Measurements from ENCODE around the gene IP6K1.

IP6K1 gene

DNA sequence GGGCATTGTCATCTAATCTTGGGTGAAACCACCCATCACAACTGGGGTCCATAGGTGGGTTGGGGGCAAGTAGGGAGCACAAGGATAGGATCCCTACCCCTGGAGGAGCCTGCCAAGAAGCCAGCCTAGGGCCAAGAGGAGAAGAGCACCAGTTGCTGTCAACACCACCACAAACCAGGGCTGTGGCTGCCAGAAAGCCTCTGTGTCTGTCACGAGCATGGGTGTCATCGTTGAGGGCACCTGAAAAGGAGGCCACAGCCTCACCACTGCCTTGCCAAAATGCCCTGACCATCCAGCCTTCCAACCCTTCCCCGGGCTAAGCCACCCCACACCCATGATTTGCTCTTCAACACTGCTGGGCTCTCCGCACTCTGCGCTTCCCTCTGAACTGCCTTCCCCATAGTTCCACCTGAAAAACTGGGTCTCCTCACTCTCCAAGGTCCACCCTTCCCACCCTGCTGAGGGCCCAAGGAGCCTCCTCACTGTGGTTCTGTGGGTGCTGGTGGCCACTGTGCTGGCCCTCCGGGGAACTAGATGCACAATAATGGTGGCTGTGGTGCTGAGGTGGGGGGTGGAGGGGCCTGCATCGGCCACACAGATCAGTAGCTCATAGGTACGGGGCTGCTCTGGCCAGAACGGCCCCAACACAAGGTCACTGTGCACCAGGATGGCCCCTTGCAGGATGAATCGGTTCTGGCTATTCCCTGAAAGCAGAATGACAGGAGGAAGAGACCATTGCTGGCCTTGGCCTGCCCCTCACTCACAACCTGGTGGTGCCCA is 6.2 kb upstream of the IP6K1 start:
- H3K36me3 ChIP-seq (ENCODE audit: insufficient read depth, low read length) = no peaks in the 10 kb centered on the region
- H3K4me3 ChIP-seq (ENCODE audit: low read depth, low read length, poor library complexity, severe bottlenecking) = no peak overlapping the region
- no peak overlapping the region for H3K27ac ChIP-seq (ENCODE audit: low read depth, low read length, poor library complexity, severe bottlenecking)
- H4K20me1 ChIP-seq (ENCODE audit: insufficient read depth, low read length) = no peaks in the 10 kb centered on the region
- no peaks in the 10 kb centered on the region for H3K9me3 ChIP-seq (ENCODE audit: low read length)
- TF ChIP-seq, protein P1, sequence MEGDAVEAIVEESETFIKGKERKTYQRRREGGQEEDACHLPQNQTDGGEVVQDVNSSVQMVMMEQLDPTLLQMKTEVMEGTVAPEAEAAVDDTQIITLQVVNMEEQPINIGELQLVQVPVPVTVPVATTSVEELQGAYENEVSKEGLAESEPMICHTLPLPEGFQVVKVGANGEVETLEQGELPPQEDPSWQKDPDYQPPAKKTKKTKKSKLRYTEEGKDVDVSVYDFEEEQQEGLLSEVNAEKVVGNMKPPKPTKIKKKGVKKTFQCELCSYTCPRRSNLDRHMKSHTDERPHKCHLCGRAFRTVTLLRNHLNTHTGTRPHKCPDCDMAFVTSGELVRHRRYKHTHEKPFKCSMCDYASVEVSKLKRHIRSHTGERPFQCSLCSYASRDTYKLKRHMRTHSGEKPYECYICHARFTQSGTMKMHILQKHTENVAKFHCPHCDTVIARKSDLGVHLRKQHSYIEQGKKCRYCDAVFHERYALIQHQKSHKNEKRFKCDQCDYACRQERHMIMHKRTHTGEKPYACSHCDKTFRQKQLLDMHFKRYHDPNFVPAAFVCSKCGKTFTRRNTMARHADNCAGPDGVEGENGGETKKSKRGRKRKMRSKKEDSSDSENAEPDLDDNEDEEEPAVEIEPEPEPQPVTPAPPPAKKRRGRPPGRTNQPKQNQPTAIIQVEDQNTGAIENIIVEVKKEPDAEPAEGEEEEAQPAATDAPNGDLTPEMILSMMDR (IDR thresholded peaks at IDR 0.05; ENCODE audit: low read length) = no peak
- TF ChIP-seq EZH2 (IDR thresholded peaks at IDR 0.05; ENCODE audit: borderline replicate concordance, low read length) = no peak
- H3K79me2 ChIP-seq (ENCODE audit: insufficient read depth, low read length) = no peaks in the 10 kb centered on the region
- H3K27me3 ChIP-seq (ENCODE audit: insufficient read depth, low read length) = no peaks in the 10 kb centered on the region; the same call in 1 of the 2 replicates
- no peaks in the 10 kb centered on the region for H3K9me2 ChIP-seq (ENCODE audit: low read depth, low read length)
- no peak overlapping the region for H3K9ac ChIP-seq (ENCODE audit: low read length)
- H3K4me2 ChIP-seq (ENCODE audit: low read length) = no peak overlapping the region
- no peak overlapping the region for H2AFZ ChIP-seq (ENCODE audit: low read length)
- no peaks in the 10 kb centered on the region for H3F3A ChIP-seq (ENCODE audit: insufficient read depth, low read length)
- H3K4me1 ChIP-seq (ENCODE audit: insufficient read depth, low read length, severe bottlenecking) = peaks cover 7% of the 10 kb centered on the region

DNA sequence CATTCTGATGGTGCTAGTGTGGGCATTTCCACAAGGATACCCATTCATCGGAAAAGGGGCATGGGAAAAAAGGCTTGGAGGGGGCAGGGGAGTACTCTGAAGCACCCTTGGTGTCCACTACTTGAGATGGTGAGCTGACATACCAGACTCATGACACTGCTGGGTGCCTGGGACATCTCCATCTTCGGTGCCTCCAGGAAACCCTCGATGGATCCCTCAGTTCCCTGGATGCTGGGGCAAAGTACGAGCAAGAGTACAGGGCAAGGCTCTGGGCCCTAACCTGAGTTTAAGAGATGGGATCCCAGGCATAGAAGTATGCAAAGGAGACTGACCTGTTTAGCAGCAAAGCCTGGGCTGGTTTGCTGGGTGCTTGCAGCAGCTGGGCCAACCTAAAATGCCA is 5.2 kb upstream of the IP6K1 start:
- Histone ChIP-seq H3K36me3 (ENCODE audit: insufficient read depth, low read length) (no peaks in the 10 kb centered on the region), H3K4me1 (ENCODE audit: insufficient read depth, low read length, severe bottlenecking) (peaks cover 14% of the 10 kb centered on the region), H3K9ac (ENCODE audit: low read length) (no peak overlapping the region), H2AFZ (ENCODE audit: low read length) (no peak overlapping the region), H3K4me3 (ENCODE audit: low read depth, low read length, poor library complexity, severe bottlenecking) (no peak overlapping the region), H3K27me3 (ENCODE audit: insufficient read depth, low read length) (no peaks in the 10 kb centered on the region; the same call in 1 of the 2 replicates), H3K79me2 (ENCODE audit: insufficient read depth, low read length) (no peaks in the 10 kb centered on the region), H3K27ac (ENCODE audit: low read depth, low read length, poor library complexity, severe bottlenecking) (no peak overlapping the region), H3K4me2 (ENCODE audit: low read length) (no peak overlapping the region), H3K9me2 (ENCODE audit: low read depth, low read length) (no peaks in the 10 kb centered on the region), H4K20me1 (ENCODE audit: insufficient read depth, low read length) (no peaks in the 10 kb centered on the region), H3K9me3 (ENCODE audit: low read length) (no peaks in the 10 kb centered on the region), H3F3A (ENCODE audit: insufficient read depth, low read length) (no peaks in the 10 kb centered on the region)
- TF ChIP-seq EZH2 (IDR thresholded peaks at IDR 0.05; ENCODE audit: borderline replicate concordance, low read length) = no peak
- TF ChIP-seq, protein P1 (IDR thresholded peaks at IDR 0.05; ENCODE audit: low read length) = no peak

DNA sequence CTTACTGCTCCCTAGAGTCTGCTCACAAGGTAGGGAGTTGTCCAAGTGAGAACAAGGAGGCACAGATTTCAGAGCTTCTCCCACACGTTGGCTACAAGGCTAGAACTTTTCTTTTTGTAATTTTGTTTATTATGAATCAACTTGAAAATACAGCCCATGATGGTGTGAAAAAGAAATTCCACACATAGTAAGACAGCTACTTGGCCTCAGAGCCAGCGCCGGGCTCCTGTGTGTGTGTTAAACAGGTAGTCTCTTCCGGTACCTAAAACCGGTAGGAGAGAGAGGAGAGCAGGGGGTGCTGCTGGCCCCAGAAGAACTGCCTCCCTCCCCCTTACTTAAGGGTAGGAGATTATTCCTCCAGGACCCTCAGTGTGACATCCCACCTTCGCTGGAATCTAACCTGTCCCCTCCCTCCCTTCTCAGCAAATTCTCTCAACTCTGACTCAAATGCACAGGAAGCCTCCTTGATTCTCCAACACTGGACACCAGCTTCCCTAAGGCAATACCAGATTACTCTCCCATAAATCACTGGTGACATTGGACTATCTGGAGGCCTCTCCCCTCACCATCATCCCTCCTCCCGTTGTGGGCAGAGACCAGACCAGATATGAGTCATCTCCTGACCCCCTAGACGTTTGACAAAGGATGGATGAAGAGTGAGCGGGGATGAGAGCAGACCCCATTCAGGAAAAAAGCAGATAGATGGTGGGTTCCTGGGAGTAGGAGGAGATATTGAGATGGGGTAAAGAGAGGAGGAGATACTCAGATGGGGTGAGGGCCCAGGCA is 4.5 kb upstream of the IP6K1 start:
- Histone ChIP-seq H3K27ac (ENCODE audit: low read depth, low read length, poor library complexity, severe bottlenecking) (no peak overlapping the region), H3K4me2 (ENCODE audit: low read length) (no peak overlapping the region), H3K79me2 (ENCODE audit: insufficient read depth, low read length) (no peaks in the 10 kb centered on the region), H3K4me1 (ENCODE audit: insufficient read depth, low read length, severe bottlenecking) (peaks cover 14% of the 10 kb centered on the region), H2AFZ (ENCODE audit: low read length) (no peak overlapping the region), H3K4me3 (ENCODE audit: low read depth, low read length, poor library complexity, severe bottlenecking) (no peak overlapping the region), H3F3A (ENCODE audit: insufficient read depth, low read length) (no peaks in the 10 kb centered on the region), H3K9me2 (ENCODE audit: low read depth, low read length) (no peaks in the 10 kb centered on the region), H3K27me3 (ENCODE audit: insufficient read depth, low read length) (no peaks in the 10 kb centered on the region; the same call in 1 of the 2 replicates), H3K9me3 (ENCODE audit: low read length) (no peaks in the 10 kb centered on the region), H4K20me1 (ENCODE audit: insufficient read depth, low read length) (no peaks in the 10 kb centered on the region), H3K9ac (ENCODE audit: low read length) (no peak overlapping the region), H3K36me3 (ENCODE audit: insufficient read depth, low read length) (no peaks in the 10 kb centered on the region)
- no peak for TF ChIP-seq EZH2 (IDR thresholded peaks at IDR 0.05; ENCODE audit: borderline replicate concordance, low read length)
- TF ChIP-seq, protein P1 (IDR thresholded peaks at IDR 0.05; ENCODE audit: low read length) = no peak

All from OCI-LY1 (cell line).